Fibroblast of upper back skin (primary cell): ENCODE data around the gene SAMD14.

Source experiments
- DNase-seq: peaks from one replicate; pipeline ENCODE4 v3.0.0-alpha.2; 2013

Gene SAMD14

GRCh38 chr17:50165066-50165465 is 35.1 kb upstream of the SAMD14 start:
- no peak for DNase-seq

- no peak for DNase-seq
Observed at GRCh38 chr17:50164697-50164988, 34.7 kb upstream of the SAMD14 start.

GRCh38 chr17:50163843-50164696 is 34.1 kb upstream of the SAMD14 start:
- DNase-seq = no peak

GRCh38 chr17:50162466-50163254 is 32.7 kb upstream of the SAMD14 start:
- DNase-seq = no peak

GRCh38 chr17:50161911-50162288 is 31.9 kb upstream of the SAMD14 start:
- no peak for DNase-seq

GRCh38 chr17:50161023-50161910 is 31.3 kb upstream of the SAMD14 start:
- peak; percentile 91 for DNase-seq

GRCh38 chr17:50157891-50158290 is 27.9 kb upstream of the SAMD14 start:
- DNase-seq = no peak

GRCh38 chr17:50155115-50155819 is 25.3 kb upstream of the SAMD14 start:
- peak; percentile 39 for DNase-seq

GRCh38 chr17:50154604-50155003 is 24.6 kb upstream of the SAMD14 start:
- no peak for DNase-seq

GRCh38 chr17:50153650-50154575 is 24.0 kb upstream of the SAMD14 start:
- no peak for DNase-seq

- DNase-seq = no peak
Observed at GRCh38 chr17:50152736-50153135, 22.8 kb upstream of the SAMD14 start.

- peak; percentile 90 for DNase-seq
Observed at GRCh38 chr17:50151937-50152547, 22.1 kb upstream of the SAMD14 start.

- peak; percentile 91 for DNase-seq
Observed at GRCh38 chr17:50151041-50151936, 21.3 kb upstream of the SAMD14 start.

GRCh38 chr17:50150354-50151040 is 20.5 kb upstream of the SAMD14 start, which contains the start of gene PPP1R9B:
Gene PPP1R9B, minus strand, starts transcription at chr17:50150677. Its CDS starts 164 bp downstream, at chr17:50150513.
- no peak for DNase-seq

GRCh38 chr17:50149417-50150353 is 19.7 kb upstream of the SAMD14 start:
- peak; percentile 31 for DNase-seq

- DNase-seq = no peak
Observed at GRCh38 chr17:50149091-50149416, 19.1 kb upstream of the SAMD14 start.

- DNase-seq = peak; percentile 43
Observed at GRCh38 chr17:50148226-50149090, 18.5 kb upstream of the SAMD14 start.
